Measurements from ENCODE around the gene SRA1.

DNA sequence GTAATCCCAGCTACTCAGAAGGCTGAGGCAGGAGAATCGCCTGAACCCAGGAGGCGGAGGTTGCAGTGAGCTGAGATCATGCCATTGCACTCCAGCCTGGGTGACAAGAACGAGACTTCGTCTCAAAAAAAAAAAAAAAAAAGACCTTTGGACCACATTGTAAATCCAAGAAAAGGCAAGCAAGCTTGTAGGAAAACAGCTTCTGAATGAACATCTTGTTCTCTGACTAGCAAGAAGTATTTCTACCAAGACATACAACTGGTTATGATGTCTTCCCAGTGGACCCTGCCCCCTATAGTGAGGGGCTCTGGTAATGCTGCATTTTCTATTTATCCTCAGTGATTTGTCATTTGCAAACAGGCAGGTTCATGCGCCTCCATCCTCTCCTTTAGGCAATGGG is 14.3 kb downstream of the SRA1 start:
- no peak for TF ChIP-seq EZH2 (IDR thresholded peaks at IDR 0.05)
- TF ChIP-seq POLR2AphosphoS5 (IDR thresholded peaks at IDR 0.05; ENCODE audit: borderline replicate concordance, low read depth, low read length), result no peak
- no peak for TF ChIP-seq FOXP2 (optimal IDR thresholded peaks at IDR 0.05; ENCODE audit: control extremely low read depth, extremely low read length, insufficient read depth)

All from SK-N-MC (cell line).